CD4-positive, alpha-beta T cell treated with Interleukin-10 for 1 hour (primary cell): ENCODE data around the gene SMKR1.
"Not testable (repeated sequence)": the region's sequence is repeated elsewhere in the genome, so short reads cannot be mapped to it uniquely, and the experiment has no call there.

Source experiments
- DNase-seq: peaks from one replicate; pipeline ENCODE4 v3.0.0-alpha.2; 2020

The SMKR1 gene

DNA sequence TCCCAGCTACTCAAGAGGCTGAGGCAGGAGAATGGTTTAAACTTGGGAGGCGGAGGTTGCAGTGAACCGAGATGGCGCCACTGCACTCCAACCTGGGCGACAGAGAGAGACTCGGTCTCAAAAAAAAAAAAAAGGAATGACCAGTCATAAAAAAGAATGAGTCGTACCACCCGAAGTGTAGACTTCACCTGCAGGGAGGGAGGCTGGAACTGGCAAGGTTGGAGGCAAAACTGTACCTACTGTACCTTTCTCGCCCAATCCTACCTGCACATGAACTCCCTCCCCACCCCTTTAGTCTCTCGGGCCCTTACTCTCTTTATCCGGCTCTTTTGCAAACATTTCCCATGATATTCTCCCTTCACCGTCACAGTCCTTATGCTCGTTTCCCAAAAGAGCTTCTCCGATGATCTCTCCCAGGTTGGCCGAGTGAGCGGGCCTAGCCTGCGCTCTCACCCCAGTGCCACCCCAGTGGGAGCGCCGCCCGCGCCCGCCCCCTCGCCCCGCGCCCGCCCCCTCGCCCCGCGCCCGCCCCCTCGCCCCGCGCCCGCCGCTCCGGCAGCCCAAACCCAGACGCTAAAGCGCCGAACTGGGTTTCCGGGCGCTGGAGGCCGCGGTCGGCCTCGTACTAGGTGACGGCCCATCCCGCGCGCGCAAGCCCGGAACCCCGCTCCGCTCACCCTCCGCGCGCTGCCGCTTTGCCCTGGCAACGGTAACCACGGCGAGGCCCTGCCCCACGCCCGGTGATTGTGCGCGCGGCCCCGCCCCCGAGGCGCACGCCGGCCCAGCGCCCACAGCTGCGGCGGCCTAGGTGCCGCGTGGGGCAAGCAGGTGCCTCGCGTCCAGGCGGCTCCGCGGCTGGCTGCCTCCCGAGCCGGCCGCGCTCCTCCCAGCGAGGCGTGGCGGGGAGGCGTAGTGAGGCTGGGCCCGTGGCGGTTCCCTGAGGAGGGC, at the start of gene SMKR1:
TSS of gene SMKR1 (plus strand) at position 772 of the 948 bp plus-strand sequence. CDS start 294 bp downstream, outside the sequence.
- peak; percentile 96 for DNase-seq

DNA sequence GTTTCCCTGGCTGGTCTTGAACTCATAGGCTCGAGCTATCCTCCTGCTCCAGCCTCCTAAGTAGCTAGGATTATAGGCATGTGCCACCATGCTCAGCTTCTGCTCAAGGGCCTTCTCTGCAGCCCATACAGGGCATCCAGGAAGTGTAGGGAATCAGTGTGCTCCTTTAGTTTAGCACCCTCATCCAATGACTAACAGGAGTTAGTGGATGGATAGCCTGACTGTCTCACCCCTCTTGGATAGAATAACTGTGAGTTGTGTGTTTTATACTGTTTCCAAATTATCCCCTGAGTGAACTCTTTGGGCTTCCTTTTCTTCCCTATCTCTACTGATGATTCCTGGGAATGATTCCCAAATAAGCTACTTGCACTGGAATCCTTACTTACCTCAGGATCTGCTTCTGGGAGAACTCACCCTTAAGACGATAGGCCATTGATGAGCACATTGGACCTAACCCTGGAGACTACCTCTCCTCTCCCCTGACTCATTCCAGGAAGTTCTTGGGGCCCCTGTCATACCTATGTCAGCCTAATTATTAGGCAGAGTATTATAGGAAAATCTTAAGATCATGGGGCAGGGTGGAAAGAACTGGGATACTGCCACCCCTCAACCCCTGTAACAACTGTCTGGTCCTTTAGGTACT, 49.6 kb upstream of the SMKR1 start:
- no peak for DNase-seq

DNA sequence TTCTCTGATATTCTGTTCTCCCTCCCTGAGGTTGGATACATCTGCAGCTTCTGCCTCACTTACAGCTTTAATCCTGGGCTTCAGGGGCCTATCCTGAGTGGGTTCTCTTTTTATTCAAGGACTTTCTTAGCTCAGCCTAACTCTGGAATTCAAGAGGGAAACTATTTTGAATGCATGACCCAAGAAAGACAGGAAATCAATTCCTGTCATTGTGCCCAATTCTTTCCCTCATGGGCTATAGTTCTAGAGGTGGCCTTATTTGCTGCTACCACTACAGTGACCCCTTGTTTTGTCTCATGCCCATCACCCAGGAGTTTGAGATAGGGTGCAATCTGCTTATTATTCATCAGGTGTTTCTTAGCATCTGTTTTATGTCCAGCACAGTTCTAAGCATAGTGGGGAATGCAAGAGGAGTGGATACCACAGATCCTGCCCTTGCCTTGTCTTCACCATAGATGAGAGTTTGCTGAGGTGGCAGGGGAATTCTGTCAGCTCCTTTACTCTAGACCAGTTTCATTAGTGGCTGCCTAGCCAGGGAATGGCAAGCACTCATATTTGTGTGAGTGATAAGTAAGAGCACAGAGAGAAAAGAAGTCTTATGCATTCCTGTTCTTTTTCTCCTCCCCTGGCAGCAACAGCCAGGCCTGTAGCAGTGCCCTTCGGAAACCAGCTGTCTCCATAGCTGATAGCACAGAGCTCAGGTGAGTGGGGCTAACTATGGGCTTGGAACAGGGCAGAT, 48.7 kb upstream of the SMKR1 start:
- DNase-seq = no peak

DNA sequence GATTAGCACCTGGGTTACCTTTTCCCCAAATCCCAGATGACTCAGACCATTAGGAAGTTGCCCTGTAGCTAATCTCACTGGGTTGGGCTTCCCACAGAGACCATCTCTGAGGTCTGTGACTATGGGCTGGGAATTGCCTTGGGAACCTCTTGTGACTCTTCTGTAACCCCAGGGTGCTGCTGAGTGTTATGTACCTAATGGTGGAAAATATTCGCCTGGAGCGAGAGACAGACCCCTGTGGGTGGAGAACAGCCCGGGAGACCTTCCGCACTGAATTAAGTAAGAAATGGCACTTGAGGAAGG, 48.1 kb upstream of the SMKR1 start:
- no peak for DNase-seq

DNA sequence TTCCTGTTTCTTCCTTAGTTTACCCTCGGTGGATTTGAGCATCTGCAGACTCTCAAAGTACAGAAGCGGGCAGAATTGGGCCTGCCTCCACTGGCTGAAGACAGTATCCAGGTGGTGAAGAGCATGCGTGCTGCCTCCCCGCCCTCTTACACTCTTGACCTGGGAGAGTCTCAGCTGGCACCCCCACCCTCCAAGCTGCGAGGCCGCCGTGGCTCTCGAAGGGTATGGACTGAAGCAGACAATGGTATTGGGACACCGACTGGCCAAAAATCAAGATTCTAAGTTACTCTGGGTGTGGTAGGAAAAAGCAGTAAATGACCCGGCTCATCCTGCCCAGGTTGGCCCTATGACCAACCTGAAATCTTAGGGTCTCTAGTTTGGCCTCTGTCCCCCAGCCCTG, 45.9 kb upstream of the SMKR1 start:
- DNase-seq = no peak

DNA sequence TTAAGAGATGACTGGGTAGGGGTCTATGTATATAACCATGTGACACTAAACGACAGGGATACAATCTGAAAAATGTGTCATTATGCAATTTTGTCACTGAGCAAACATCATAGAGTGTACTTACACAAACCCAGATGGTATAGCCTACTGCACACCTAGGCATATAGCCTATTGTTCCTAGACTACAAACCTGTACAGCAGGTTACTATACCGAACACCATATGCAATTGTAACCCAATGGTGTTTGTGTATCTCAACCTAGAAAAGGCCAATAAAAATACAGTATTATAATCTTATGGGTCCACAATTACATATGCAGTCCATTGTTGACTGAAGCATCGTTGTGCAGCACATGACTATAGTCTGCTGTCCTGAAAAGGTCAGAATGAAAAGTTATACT, 45.2 kb upstream of the SMKR1 start:
- DNase-seq = no peak

DNA sequence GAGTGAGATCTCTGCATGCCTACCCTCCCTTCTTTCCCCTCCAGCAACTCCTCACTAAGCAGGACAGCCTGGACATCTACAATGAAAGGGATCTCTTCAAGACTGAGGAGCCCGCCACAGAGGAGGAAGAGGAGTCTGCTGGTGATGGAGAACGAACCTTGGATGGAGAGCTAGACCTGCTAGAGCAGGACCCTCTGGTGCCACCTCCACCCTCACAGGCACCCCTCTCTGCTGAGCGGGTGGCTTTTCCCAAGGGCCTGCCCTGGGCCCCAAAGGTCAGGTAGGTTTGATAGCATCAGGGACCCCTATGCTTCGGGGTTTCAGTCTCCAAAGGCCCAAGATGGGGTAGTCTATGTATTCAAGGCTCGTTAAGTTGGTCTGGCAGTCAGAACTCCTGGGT, 44.2 kb upstream of the SMKR1 start:
- DNase-seq = no peak

DNA sequence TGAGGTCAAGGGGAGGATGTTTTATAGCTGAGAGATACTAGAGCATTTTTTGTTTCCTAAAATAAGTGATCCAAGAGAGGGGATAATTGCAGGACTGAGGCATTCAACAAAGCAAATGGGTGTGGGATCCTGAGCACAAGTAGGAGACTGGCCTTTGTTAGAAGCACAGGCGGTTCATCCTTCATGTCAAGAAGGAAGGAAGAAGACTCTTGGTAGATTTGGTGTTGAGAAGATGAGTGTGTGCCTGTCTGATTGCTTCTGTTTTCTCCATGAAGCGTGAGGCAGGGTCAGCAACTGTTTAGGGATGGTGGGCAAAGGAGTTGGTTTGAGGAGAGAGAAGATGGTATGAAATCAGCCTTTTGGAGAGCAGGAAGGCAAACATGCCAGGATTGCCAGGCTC, 40.5 kb upstream of the SMKR1 start:
- DNase-seq = no peak

DNA sequence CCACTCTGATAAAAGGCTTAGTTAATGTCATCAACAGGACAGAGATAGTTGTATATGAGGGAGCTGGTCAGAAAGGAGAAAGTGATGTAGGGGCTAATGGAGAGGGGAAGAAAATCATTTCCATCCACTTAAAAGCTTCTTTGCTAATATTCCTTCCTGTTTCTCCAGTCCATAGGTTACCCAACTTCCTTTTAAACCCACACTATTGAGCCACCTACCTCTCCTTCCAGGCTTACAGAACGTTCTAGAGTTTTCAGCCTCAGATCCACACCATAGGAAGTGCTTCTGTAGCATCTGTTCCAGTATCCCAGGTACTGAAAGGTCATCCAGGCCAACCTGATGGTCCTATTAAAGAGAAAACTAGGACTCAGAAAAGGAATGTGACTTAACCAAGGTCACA, 39.9 kb upstream of the SMKR1 start:
- DNase-seq = no peak

DNA sequence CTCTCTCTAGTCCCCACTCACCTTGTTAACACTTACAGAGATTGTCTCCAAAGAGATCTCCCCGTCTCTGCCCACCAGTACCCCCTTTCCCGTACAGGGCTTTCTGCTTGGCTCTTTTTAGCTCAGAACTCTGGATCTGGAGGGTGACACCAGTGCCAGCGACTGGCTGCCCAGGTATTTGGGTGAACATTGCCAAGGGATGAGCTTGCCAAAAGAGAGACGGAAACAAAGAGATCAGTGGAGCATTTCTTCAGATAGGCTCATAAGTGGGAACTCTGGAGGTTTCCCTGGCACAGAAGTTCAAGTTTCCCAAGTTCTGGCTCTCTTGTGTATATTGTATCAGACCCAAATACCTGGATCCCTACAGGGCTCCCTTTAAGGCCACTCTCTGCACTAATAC, 38.1 kb upstream of the SMKR1 start:
- no peak for DNase-seq

DNA sequence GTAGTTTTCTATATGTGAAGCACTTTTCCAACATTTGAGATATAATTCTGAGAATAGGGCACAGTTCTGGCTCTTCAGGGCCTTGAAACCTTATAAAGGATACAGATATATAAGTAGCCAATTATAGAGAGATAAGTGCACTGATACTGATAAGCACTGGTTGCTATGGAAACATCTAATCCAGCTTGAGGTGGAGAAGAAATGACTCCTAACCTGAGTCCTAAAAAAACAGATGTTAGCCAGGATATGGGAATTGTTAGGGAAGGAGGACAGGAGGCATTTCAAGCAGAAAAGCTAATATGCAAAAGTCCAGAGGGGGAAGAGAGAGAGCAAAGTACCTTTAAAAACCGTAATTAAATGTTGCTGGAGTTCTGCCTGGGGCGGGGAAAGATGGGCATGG, 37.3 kb upstream of the SMKR1 start:
- DNase-seq = no peak

DNA sequence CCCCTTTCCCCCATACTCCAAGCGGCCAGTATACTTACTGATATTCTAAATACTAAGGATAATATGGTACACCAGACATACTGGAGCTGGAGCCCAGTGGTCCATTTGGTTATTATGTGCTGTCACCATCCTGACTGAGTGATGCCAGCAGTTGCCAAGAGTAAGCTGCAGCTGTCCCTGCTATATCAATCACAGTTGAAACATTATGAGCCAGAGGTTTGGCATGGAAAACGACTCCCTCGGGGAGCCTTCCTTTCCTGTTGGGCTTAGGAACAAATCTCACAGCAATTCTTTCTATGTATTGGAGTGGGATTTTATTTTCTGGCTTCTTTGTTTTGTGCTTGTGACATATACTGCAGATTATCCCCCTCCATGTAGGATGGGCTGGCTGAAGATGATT, 35.5 kb upstream of the SMKR1 start:
- no peak for DNase-seq

DNA sequence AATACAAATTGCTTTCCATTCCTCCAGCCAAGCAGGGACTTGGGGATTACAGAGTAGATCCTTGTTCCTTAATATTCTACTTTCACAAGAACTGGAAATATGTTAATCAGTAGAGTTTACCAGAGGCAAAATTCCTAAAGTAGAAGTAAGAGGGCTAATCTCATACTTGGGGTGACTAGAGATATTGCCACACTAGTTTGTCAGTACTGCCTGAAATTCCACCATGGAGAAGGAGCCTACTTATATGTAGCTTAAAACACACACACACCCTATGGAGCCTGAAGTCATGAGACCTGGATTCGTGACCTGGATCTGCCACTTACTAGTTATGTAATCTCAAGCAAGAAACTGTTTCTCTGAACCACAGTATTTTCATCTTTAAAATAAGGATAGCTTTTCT, 34.2 kb upstream of the SMKR1 start:
- DNase-seq = no peak

DNA sequence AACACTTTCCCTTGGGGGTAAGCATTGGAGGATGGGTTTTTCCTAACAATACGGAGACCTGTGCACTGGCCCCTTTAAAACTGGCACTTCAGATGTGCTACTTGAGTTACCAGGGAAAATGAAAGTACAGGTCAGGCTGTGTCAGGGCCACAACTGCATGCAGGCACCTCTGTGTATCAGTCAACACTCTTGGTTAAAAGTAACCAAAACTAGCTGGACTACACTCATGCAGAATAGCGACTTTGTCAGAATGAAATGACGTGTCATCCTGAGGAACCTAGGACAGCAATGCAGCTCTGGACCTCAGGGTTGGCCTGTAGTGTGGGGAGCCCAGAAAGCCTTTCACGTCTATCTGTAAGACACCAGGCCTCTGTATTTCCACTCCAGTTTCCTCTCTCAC, 33.8 kb upstream of the SMKR1 start:
- peak; percentile 10 for DNase-seq

DNA sequence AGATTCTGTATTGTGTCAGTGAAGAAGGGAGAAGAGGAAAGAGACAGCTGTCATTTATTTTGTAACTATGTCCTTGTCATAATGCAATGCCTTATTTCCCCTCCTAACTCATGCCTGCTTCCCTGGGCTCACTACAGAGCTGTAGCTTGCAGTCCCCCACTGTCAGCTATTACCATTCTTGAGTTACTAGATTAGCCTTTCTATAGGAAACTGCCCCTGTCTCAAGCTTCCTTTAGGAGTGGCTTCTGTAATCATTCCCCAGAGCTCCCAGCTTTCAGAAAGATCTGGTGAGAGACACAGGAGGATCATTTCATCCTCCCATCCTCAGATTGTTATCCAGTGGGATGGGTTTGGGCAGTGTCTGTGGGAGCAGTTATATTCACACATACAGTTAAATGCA, 32.4 kb upstream of the SMKR1 start:
- DNase-seq = no peak

DNA sequence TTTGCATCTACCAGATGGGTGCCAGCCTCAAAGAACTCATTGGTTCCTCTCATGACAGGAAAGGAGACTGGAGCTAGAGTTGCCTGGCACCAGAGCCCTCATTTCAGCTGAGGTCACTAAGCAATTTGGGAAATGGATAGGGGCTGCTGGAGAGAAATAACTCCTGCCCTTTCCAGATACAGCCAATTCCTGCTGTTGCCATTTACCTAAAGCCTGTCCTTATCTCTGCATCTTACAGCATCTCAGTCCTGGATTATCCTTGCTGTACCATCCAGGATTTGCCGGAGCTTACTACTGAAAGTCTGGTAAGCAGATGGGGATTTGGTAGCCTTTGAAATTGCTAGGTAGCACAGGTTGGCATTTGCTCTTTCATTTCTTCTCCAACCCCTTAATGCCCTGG, 31.9 kb upstream of the SMKR1 start:
- DNase-seq = no peak

DNA sequence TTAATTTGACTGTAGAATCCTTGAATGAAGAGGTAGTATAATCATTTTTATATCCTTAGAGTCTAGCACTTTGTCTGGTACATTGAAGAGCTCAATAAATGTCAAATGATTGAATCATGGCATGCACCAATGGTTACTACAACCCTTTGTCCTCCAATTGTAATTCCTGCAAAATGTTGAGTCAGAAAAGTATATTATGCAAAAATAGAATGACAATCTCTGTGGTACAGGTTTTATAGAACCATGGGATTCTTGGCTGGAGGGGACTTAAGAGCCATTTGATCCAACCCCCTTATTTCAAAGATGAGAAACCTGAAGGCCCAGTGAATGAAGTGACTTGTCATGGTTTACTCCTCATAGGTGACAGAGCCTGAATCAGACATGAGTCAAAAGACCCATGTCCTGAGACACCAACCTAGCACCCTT, 30.9 kb upstream of the SMKR1 start:
- no peak for DNase-seq

DNA sequence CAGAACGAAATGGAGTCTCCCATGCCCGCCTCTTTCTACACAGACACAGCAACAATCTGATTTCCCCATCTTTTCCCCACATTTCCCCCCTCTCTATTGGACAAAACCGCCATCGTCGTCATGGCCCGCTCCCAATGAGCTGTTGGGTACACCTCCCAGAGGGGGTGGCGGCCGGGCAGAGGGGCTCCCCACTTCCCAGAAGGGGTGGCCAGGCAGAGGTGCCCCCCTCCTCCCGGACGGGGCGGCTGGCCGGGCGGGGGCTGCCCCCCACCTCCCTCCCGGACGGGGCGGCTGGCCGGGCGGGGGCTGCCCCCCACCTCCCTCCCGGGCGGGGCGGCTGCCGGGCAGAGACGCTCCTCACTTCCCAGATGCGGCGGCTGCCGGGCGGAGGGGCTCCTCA, 26.4 kb upstream of the SMKR1 start:
- DNase-seq = not testable (repeated sequence)

DNA sequence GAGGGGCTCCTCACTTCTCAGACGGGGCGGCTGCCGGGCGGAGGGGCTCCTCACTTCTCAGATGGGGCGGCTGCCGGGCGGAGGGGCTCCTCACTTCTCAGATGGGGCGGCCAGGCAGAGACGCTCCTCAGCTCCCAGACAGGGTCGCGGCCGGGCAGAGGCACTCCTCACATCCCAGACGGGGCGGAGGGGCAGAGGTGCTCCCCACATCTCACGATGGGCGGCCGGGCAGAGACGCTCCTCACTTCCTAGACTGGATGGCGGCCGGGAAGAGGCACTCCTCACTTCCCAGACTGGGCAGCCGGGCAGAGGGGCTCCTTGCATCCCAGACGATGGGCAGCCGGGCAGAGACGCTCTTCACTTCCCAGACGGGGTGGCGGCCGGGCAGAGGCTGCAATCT, 25.9 kb upstream of the SMKR1 start:
- not testable (repeated sequence) for DNase-seq

DNA sequence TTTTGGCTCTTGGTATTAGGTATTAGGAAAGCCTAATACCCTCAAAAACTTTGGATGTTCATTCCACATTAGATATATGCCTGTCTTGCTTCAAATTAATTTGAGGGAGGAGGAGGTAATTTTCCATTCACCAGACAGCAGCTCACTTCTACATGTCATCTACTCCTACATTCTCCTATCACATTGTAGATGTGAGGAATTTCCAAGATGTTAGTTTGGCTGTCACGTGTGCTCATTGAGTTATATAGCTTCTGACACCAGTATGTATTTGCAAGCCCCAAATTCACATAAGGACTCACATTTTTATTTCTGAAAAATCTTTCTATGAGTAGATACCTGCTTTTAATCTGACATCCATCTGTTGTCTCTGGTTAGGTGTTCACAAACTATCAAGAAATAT, 22.5 kb upstream of the SMKR1 start:
- no peak for DNase-seq

DNA sequence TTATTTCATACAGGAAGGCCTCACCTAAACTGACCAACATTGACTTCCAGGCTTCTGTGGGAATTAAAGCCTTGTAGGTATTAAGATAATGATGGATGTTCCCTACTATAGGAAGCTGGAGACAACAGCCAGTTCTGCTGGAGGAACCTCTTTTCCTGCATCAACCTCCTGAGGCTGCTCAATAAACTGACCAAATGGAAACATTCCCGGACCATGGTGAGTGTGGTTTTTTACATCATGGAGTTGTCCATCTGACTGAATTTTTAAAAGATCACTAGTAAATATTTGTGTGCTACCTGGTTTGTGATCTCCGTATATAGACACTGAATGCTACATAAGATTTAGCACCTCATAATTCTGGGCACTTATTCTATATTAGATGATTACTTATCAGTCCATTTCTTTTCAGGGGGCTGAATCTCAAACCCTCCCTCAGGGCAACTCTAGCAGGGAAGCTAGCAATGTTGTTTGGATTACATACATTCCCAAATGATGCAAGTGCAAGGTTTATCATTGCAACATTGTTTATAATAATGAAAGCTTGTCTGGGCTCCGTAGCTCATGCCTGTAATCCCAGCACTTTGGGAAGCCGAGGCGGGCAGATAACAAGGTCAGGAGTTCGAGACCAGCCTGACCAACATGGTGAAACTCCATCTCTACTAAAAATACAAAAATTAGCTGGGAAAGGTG, 21.5 kb upstream of the SMKR1 start:
- DNase-seq = no peak

DNA sequence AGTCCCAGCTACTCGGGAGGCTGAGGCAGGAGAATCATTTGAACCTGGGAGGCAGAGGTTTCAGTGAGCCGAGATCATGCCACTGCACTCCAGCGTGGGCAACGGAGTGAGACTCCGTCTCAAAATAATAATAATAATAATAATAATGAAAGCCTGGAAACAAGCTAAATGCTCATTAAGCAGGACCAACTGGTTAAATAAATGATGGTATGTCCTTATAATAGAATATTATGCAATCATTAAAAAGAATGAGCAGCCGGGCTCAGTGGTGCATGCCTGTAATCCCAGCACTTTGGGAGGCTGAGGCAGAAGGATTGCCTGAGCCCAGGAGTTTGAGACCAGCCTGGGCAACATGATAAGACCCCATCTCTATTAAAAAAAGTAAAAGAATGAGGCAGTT, 21.0 kb upstream of the SMKR1 start:
- not testable (repeated sequence) for DNase-seq

DNA sequence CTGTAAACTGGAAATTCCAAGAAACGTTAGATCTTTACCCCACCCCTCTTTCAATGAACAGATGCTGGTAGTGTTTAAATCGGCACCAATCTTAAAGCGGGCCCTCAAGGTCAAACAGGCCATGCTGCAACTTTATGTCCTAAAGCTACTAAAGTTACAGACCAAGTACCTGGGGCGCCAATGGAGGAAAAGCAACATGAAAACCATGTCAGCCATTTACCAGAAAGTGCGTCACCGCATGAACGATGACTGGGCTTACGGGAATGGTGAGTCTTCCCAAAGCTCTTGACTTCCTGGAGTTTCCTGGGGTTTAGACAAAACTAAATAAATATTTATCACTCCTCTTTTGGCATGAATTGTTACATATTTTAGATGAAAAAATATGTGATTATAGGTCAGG, 19.6 kb upstream of the SMKR1 start:
- DNase-seq = no peak
